ENCODE results near the gene DDIT4. TPM values are rescaled to one million over a fixed set of nuclear protein-coding genes. Genes with fewer than 3 reads are reported as not detected.

The DDIT4 gene
- total and polyA plus RNA-seq, 2 of the 8 experiments (the other 6 are each of a cell fraction or from before 2014, with no cell fraction given) = 47.4 to 108 TPM

- TF ChIP-seq KDM4A (IDR thresholded peaks at IDR 0.05; ENCODE audit: low read depth, low read length, severe bottlenecking) = no peak
- TF ChIP-seq TCF12 (IDR thresholded peaks at IDR 0.05; ENCODE audit: low read depth, low read length) = no peak
- TF ChIP-seq, protein P1, sequence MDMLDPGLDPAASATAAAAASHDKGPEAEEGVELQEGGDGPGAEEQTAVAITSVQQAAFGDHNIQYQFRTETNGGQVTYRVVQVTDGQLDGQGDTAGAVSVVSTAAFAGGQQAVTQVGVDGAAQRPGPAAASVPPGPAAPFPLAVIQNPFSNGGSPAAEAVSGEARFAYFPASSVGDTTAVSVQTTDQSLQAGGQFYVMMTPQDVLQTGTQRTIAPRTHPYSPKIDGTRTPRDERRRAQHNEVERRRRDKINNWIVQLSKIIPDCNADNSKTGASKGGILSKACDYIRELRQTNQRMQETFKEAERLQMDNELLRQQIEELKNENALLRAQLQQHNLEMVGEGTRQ (IDR thresholded peaks at IDR 0.05; ENCODE audit: low read length) = no peak
Observed at GRCh38 chr10:72234560-72235095, 39.1 kb upstream of the DDIT4 start (continued).

Measured in H1 (cell line).